GM18519 (cell line): ENCODE data around the gene NPAS3.

Experiments
- ATAC-seq: cut with Tn5 transposase; IDR thresholded peaks from one replicate; pipeline ENCODE4 v1.9.1; 2021; ENCODE audit warnings: mild to moderate bottlenecking, moderate library complexity; ENCODE audit not compliant: unreplicated experiment, low FRiP score

Gene NPAS3

DNA sequence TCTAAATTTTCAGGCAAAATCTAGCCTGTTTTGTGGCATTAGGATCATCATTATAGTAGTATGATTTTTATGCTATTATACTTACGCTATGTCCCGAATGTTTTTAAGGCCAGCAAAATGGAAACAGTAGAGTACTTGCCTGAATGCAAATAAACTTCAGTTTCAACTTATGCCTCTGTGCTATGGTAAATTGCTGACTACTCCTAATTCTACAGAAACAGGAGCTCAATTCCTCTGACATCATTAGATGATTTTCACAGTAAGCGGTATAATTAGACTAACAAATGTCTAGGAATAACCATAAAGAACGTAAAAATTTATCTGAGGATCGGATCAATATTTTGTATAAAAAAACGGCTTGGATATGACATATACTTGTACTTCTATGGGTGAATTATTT, 742.2 kb downstream of the NPAS3 start:
- ATAC-seq, result no peak

DNA sequence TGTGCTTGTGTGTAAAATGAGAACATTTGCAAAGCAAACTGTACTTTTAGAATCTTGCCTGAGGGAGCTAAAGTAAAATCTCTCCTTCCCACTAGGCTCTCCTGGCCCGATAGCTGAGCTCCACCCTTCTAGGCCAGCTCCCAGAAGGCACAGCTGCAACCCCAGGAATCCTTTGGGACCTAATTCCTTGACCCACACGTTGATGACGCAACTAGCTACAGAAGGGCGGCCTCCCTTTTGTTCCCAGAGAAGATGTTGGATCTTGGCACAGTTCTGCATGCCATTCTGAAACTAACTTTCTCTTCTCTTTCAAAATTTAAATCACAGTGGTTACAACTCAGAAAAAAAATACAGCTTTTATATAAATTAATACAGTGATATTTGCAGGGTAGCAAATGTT, 744.1 kb downstream of the NPAS3 start:
- no peak for ATAC-seq

DNA sequence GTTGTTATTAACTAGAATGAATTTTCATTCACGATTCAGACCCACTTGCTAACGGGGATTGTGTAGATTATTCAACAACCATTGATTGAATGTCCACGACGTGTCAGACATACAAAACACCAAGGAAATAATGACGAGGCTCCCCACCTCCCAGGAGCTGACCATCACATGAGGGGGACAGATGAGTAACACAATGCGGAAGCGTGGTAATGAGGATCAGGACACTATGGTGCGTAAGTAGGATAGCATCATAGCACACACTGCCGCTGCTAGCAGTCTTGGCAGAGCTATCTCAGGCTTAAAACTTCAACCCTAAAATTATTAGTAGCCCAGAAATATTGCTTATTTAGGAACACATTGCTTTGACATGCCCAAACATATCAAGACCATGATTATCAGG, 746.3 kb downstream of the NPAS3 start:
- no peak for ATAC-seq

DNA sequence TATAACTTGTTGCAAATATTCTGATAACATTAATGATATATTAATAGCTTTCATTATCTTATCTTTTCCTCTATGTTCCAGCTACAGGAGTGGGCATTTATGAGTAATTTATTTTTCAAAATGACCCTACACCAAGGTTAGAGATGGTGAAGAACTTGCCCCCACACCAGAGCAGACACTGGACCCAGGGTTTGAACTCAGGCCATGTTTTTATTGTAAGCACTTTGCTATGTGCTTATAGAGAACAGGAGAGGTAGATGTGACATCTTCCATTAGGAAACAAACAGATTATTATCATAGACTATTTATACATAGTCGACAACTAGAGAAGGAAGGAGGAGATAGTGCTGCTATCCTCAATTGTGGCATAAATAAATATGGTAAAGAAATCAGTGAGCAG, 747.0 kb downstream of the NPAS3 start:
- ATAC-seq, result no peak

DNA sequence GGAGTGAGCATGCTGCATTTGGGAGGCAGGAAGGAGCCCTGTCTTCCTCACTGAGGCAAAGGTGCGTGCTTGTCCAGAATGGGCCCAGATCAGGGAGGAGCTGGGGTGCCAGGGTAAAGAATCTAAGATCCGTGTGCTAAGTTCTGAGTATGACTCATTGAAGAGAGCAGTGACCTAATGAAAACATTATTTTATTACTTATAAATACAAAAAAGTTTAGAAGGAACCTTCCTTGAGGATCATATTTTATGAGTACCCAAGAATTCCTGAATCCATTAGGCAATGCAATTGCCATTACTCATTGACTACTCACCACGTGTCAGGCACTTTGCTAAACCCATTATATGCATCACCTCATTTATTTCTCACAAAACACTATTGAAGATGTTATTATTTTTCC, 747.5 kb downstream of the NPAS3 start:
- ATAC-seq, result no peak

DNA sequence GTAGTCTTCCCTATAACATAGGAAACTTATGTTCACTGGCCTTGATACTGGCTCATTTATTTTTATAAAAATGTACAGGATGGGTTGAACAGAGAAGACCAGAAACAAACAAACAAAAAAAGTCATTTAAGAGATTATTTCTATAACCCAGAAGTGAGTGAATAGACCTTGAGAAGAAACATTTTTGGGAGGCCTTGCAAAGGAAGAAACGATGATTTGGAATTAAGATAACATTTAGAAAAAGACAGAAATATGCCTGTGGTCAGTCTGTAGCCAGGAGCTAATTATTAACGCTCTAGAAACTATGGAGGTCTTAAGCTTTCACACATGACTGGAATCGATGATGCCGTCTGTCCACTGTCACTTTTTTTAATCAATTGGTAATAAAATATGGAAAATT, 748.2 kb downstream of the NPAS3 start:
- ATAC-seq, result no peak

DNA sequence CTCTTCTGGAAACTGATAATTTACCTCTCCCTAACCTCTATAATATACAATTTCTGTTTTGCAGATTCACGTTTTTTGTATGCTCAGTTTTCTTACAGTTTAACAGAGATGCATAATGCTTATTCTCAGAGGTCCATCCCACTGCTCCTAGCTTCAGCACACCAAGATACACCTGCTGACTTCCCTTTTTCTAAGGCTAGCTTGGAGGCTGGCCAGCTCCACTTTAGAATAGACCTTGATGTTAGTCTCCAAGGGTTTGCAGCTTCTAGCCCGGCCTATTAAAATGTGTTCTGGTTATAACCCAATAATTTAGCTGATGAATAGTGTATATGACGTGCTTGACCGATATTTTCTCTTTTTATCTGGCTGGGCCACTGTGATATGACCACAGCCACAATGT, 751.0 kb downstream of the NPAS3 start:
- no peak for ATAC-seq

DNA sequence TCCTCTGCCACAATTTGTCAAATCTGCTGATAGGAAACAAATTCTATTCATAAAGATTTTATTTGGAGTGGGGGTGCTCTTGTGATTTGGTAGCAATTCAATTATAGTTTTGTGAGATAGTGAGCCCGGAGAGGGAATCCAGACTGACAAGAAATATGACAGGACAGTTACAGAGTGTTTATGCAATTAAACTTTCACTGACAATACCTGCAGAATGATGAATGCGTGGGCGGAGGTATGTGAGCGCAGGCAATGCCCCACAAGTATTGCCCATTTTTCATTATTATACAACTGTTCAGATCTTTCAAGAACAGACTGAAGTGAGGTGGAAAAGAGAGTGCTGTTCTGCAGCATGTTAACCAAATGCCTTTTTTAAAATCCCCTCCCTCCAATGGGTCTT, 753.2 kb downstream of the NPAS3 start:
- ATAC-seq, result no peak

DNA sequence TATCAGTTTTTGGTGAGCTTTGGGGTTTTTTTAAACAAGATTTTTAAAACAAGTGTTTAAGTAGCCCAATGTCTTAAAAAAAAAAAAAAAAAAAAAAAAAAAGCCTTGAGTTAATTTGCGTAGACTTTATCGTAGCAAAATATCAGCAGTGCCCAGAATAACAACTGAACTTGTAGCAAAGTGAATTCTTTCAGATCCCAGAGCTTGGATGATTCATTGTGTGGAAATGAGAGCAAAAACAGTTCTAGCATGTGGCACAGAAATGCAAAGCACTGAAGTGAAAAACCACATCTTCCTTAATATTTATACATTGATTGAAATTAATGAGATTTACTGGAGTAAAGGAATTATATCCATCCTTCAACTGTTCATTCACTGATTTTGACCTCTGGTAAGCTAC, 754.1 kb downstream of the NPAS3 start:
- no peak for ATAC-seq

DNA sequence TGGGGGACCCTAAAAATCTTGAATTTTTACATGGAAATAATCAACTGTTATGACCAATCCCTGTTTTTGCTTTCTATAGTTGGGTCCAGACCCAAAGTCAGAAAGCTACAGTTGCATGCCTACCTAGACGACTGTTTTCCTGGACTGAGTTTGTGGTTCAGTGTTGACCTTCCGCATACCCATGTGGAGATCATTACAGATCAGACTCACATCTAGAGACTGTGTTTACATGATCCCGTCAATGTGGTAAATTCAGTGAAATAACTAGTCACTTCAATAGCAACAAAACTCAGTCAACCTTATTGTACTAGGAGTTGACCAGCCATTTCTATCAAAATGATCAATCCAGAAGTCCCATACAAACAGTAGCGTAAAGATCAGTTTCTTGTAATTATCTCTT, 754.6 kb downstream of the NPAS3 start:
- ATAC-seq, result no peak

DNA sequence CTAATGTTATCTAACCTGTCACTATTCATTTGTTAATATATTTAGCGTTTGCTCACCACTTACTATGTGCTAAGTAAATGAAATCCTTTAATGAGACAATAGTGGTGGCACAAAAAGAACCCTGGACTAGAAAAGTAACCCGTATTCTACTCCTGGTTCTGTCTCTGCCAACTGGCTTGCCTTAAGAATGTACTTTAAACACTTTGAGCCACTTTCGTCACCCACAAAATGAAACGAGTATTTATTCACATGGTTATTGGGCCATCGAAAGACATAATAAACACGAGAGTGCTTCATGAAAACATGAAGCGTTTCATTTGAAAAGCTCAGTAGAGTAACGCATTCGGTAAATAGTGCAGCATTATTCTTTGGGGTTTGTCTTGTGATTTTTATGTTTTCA, 757.5 kb downstream of the NPAS3 start:
- ATAC-seq, result no peak

DNA sequence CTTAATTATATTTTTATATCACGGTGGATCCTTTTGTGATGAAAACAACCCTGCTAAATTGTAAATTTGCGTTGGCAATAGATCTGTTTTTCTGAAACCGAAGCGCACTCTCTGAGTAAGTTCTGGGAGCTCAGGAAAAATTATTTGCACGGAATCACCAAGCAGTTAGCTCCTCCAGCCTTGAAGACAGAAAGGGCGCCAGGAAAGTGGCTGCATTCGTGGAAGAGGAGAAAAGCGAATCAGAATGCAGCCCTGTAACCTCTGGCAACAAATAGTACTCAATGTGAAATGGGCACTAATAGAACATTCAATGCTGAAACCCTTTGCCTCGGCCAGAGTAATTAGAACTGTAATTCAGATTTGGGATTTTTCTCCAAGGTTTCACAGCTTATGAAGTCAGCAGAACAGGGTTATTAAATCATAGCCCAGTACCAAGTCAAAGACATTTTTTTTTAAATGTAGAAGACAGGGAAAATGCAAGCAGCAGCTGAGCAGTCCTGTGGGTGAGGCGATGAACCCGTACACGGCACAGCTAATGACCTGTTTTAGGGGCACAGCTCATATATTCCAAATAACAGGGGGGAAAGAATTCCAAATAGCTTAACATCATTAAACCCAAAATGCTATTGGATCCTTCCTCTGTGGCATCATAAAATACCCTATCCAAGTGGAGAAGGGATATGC, 760.8 kb downstream of the NPAS3 start:
- ATAC-seq, result no peak

DNA sequence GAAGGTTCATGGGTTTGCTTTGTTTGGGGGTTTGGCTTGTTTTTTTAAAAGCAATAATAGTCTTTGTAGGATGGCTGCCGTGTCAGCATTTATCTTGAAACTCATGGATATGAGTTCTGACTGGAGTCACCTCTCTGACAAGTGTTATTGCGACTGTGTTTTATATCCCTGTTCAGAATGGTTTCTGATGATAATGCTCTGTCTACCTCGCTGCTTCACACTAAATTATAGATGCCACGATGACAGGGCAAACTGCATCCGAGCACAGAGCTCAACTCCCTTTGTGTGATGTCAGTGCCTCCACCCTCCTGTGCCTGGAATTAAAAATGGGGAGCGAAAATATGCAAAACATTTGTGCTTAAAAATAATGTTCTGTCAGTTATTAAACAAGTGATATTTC, 761.4 kb downstream of the NPAS3 start:
- no peak for ATAC-seq

DNA sequence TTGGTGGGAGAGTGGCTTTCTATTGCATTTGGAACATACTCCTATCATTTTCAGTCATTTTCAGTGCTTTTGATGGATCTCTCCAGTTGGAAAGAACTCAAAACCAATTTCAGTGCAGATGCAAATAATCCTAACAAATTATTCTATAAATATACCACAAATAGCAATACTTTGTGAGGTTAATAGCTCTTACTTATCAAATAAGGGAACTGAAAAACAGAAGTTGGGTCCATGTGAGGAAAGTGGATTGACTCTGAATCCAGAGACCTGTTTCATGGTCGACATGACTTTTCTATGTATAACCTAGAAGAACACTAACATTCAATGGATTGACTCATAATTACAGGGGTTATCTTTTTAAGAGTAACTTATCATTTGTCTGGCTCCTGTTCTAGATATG, 763.6 kb downstream of the NPAS3 start:
- no peak for ATAC-seq

DNA sequence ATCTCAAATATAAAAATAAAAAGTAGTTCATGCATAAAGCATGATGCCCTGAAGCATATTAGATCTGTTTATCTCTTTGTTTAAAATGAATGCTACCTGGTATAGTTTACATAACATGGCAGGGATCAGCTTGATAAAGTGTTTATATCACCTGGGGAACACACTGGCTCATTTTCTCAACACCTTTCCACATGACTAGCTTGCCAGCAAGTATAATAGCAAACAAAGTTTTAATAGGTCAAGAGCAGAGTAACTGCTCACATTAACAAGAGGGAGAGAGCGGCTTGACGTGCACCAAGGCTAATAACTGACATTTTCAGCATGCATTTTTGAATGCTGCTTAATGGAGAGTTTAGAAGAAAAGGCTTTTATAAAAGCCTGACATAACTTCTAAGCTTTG, 765.8 kb downstream of the NPAS3 start:
- ATAC-seq, result no peak

DNA sequence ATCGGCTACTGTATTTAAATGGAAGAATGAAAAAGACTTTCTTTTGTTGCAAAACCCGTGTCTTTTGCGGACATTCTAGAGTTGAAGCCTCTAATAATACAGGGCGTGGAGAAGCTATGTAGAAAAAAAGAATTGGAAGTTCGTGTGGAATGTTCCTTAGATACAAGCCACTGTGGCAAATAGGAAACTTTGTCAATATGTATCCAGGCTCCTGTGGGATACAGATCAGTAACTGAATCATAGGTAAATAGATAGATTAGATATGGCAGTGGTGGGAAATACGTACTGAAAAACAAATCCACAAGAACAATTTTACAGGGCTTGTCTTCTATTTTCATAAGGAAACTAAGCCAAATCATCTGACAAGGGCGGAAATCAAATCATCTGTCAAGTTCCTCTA, 766.8 kb downstream of the NPAS3 start:
- no peak for ATAC-seq

DNA sequence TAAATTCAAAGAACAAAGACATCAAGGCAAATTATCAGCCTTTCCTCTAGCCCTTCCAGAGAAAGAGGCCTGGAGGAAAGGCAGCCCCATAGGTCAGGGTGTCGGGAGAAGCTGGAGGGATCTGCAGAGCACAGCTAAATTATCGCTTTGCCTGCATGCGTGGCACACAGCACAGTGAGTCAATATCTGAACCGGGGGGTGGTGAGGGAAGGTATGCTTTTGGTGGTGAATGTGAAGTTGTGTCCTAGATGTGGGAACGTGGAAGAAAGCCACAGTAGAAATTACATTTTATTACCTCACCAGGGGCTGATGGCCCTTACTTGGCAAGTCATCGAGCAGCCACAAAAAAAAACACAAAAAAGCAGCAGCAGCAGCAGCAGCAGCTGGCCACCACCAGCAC, 769.0 kb downstream of the NPAS3 start:
- ATAC-seq, result no peak

DNA sequence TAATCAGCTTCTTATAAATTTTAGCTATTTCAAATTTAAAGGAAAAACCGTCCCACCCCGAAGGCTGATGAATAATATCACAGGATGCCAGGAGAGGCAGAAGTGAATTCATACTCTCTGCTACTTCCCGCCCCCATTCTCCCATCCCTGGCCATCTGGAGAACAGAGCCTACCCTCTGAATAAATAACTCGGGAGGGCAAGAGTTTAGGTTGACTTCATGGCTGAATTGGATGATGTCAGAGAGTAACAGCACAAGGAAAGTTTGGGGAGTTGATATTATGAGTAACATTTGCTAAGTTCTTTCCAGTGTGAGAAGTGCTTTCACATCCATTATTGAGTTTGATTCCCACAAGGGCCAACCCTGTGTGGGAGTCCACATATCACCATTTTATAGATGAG, 770.6 kb downstream of the NPAS3 start:
- no peak for ATAC-seq

DNA sequence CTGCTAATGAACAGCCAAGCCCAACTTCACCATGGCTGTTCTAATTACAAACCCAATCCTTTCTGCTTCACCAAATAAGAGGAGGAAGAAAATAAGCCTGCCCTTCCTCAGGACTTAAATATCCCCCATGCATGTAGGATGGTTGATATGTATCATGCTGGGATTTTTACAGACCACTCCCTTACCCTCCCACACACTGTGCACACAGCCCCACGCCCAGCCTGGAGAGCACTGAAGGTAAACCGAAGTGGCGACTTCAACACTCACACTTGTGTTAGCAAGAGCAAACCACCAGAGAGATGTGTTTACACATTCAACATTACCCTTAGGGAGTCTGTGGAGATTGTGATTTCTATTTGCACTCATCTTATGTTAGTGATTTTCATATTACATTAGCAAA, 771.0 kb downstream of the NPAS3 start:
- no peak for ATAC-seq

DNA sequence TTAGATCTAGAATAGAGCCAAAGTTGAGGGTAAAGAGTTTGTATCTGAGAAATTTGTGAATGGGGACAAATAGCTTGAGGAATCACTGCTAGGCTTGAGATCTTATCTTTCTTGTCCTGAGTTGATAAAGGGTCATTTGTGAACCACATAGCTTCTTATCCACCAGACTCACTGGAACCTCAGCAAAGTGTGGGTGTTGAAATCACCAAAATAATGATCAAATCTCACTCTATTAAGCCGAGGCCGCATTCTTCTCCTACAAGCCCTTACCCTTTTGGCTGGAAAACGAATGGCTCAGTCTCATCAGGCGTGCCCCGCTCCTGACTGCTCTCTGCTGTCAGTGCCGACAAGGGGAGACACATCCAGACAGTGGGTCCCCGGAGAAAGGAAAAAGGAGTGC, 771.6 kb downstream of the NPAS3 start:
- ATAC-seq, result no peak

DNA sequence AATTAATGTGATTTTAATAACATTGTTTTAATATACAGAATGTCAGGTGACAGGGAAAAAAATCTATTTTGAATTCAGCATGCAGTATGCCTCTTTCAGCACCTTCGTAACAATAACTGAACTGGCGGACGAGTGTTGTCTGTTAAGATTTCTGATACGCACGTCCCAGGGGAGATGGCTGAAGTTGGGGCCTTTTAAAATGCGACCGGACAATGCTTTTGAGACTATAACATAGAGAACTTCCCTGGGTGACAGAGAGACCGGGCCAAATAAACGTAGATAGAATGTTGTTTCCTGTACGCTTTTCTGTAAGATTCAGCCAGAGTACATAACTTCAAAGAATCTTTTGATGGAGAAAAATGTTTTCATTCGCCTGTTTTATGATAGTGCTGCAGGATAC, 772.5 kb downstream of the NPAS3 start:
- no peak for ATAC-seq

DNA sequence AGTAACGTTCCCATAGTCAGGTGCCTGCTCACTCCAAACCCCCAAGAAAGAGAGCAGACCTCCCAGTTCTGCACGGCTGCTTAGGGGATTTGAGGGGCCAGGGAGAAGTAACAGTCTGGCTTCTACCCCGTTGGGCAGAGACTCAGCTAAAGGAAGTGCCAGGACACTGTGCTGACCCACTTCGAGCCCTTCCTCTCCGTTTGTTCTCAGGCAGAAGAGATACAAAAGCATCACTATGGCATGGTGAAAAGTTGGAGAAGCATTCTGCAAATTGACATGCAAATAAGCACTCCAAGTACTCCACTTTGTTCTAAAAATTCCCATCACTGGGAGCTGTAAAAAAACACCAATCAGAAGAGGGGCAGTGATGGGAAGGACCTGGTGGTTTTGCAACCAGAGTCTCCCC, 773.1 kb downstream of the NPAS3 start:
- no peak for ATAC-seq

DNA sequence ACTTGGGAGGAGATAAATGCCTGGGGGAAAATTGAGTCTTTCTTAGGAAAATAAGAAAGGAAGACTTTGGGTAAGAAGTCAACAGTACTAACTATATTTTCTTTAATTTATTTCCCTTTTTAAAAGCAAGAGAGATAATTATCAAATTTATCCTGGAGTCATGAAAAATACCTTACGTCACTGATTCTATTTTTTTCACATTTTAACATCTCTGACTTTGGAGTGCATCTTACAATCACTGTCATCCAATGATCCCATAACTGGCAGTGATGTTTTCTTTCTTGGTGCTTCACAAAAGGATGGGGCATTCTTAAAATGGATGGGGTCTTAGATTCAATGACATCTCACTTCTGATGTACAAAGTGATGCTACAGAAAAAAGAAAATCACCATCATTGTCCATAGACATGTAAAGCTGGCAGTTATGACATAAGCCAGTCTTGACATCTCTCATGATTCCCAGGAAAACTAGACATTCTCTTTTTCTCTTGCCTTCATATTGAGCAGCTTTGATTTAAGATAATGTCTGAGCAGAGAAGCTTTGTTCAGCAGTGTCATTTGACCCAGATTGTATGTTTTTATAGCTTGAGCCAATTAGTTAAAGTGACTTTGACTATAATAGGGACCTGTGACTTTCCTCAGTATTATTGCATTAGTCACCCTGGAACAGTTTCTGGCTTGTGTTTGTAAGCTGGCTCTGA, 776.0 kb downstream of the NPAS3 start:
- ATAC-seq, result no peak
